T-helper 1 cell treated with Interleukin-12 subunit alpha and Interleukin-12 subunit beta and Interleukin-4 antibody, amounts not matched to agents 30 μg/mL and 1 μg/mL, for 36 hours (primary cell): Measurements from ENCODE around the gene ZFYVE28.

ENCODE experiments used
- H3K27ac Mint-ChIP-seq: one replicate; pipeline ENCODE4 v1.8.0; 2021; ENCODE audit warnings: mild to moderate bottlenecking, mixed read lengths
- H3K27me3 Mint-ChIP-seq: one replicate; pipeline ENCODE4 v1.8.0; 2021; ENCODE audit warnings: low read depth, mixed read lengths
- H3K36me3 Mint-ChIP-seq: one replicate; pipeline ENCODE4 v1.8.0; 2021; ENCODE audit warnings: low read depth, mixed read lengths
- H3K4me1 Mint-ChIP-seq: one replicate; pipeline ENCODE4 v1.8.0; 2021; ENCODE audit warnings: low read depth, mixed read lengths
- H3K4me3 Mint-ChIP-seq: one replicate; pipeline ENCODE4 v1.8.0; 2021; ENCODE audit warnings: mild to moderate bottlenecking, moderate library complexity, mixed read lengths
- H3K9me3 Mint-ChIP-seq: one replicate; pipeline ENCODE4 v1.8.0; 2021; ENCODE audit warnings: mixed read lengths

The ZFYVE28 gene

DNA sequence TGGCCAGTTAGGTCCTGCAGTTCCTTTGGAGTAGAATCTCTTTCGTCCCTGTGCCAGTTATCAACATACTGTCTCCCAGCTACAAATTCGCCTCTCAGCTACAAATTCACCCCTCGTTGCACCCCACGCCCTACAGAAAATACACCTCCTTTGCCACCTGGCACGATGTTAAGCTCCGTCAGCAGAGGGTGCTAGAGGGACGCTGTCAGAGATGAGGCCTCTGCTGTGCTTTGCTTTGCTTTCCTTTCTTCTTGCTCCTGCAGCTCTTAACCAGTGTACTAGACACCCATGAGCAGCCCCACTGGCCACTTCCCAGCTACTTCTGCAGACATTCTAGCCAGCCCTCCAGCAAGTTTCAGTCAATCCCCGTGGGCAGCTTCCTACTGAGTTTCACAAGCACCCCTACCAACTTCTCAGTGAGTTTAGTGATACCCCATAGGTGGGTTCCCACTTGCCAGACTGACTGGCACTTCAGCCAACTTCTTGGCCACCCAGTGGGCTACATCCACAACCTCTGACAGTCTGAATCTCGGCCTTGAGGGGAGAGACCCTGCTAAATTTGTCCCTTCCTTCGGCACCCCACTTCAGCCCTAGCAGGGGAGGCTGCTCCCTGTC is 198.3 kb downstream of the ZFYVE28 start:
- H3K4me3 Mint-ChIP-seq, result no peak overlapping the region
- H3K27ac Mint-ChIP-seq, result no peak overlapping the region
- H3K4me1 Mint-ChIP-seq, result peaks cover 11% of the 10 kb centered on the region
- peaks cover 4% of the 10 kb centered on the region for H3K36me3 Mint-ChIP-seq
- no peaks in the 10 kb centered on the region for H3K9me3 Mint-ChIP-seq
- H3K27me3 Mint-ChIP-seq, result no peaks in the 10 kb centered on the region
